ENCODE data around the gene EFCAB6. TPM values are rescaled to one million over a fixed set of nuclear protein-coding genes. Genes with fewer than 3 reads are reported as not detected.
A peak's percentile ranks its signal among the peaks of the same experiment; 100 is the strongest.

Gene EFCAB6
- total and polyA plus RNA-seq, 2 of the 4 experiments (the other 2 are of a cell fraction): 0.44 to 1.1 TPM

GRCh38 chr22:43529461-43529860 lies 282.6 kb downstream of the EFCAB6 start:
- no peak overlapping the region for H3K18ac ChIP-seq (ENCODE audit: low read depth, low read length)
- POLR2A ChIA-PET (ENCODE audit: unreplicated experiment): no interaction called here
- no peak overlapping the region for H3K14ac ChIP-seq (replicated peaks; ENCODE audit: low read depth, low read length)
- H3K27me3 ChIP-seq (ENCODE audit: control insufficient read depth, insufficient read depth, low read length): no peaks in the 10 kb centered on the region
- no peaks in the 10 kb centered on the region for H3K36me3 ChIP-seq (ENCODE audit: control insufficient read depth, insufficient read depth, low read length)
- H2BK5ac ChIP-seq (ENCODE audit: low read depth, low read length, poor library complexity, severe bottlenecking): no peak overlapping the region
- H3K23ac ChIP-seq (ENCODE audit: low read depth, low read length): no peak overlapping the region
- H3K4ac ChIP-seq (ENCODE audit: low read depth, low read length): no peak overlapping the region
- ATAC-seq (ENCODE audit: low read depth) (no peak), DNase-seq (no peak)
- dilution Hi-C loops (cut with HindIII; ENCODE audit: low sequenced_read_pairs, unreplicated experiment) (no loop called here), in situ Hi-C loops (cut with MboI; ENCODE audit: low sequenced_read_pairs) (no loop called here), intact Hi-C loops (cut with micrococcal nuclease) (no loop called here)
- H4K20me1 ChIP-seq (ENCODE audit: insufficient read depth, low read length): no peaks in the 10 kb centered on the region
- H3K9me3 ChIP-seq (ENCODE audit: control insufficient read depth, insufficient read depth, low read length): no peaks in the 10 kb centered on the region
- BruUV-seq (replicated peaks): no TSS peak
- peak overlapping the region; percentile 21 for H2AFZ ChIP-seq (replicated peaks; ENCODE audit: low read length, poor library complexity)
- CTCF ChIA-PET: no interaction called here
- H3K56ac ChIP-seq (ENCODE audit: extremely low read depth, insufficient read depth, low read length): no peak overlapping the region
- no peak overlapping the region for H4K8ac ChIP-seq (ENCODE audit: low read depth in 2 of 2, low read length in 2 of 2)
- no peak overlapping the region for H2BK20ac ChIP-seq (ENCODE audit: low read depth, low read length)
- no peak overlapping the region for H2BK15ac ChIP-seq (ENCODE audit: low read depth, low read length)
- no peak overlapping the region for H2AK5ac ChIP-seq (ENCODE audit: low read depth, low read length)
- H4K5ac ChIP-seq (ENCODE audit: low read depth, low read length): no peak overlapping the region
- no peak overlapping the region for H4K91ac ChIP-seq (ENCODE audit: insufficient read depth, low read depth, low read length)
- no CpG with 5 or more reads among the region's 2 CpGs for WGBS, 2 experiments (ENCODE audit: extremely low coverage in 2 of 2, insufficient read length in 1 of 2)
- H3K27ac ChIP-seq (ENCODE audit: insufficient read depth, low read length): no peak overlapping the region
- H2BK120ac ChIP-seq (ENCODE audit: low read depth, low read length): no peak overlapping the region
- no peaks in the 10 kb centered on the region for H3K9me1 ChIP-seq (ENCODE audit: insufficient read depth, low read length)
- H2AK9ac ChIP-seq (replicated peaks; ENCODE audit: low read depth, low read length, poor library complexity): no peak overlapping the region
- H3K4me2 ChIP-seq (ENCODE audit: low read depth, low read length): no peak overlapping the region
- H3K4me3 ChIP-seq (ENCODE audit: insufficient read depth, low read depth, low read length): no peak overlapping the region
- no peaks in the 10 kb centered on the region for H3K4me1 ChIP-seq (ENCODE audit: control insufficient read depth, insufficient read depth, low read length)
- TF ChIP-seq RAD21 (IDR thresholded peaks at IDR 0.05; ENCODE audit: low read length) (no peak), MAFK (IDR thresholded peaks at IDR 0.05; ENCODE audit: low read depth, low read length) (no peak), FOS (IDR thresholded peaks at IDR 0.05; ENCODE audit: low read depth, low read length) (no peak), NFE2L2 (IDR thresholded peaks at IDR 0.05; ENCODE audit: low read depth, low read length) (no peak), CEBPB (IDR thresholded peaks at IDR 0.05; ENCODE audit: low read depth, low read length) (no peak), ELK1 (IDR thresholded peaks at IDR 0.05; ENCODE audit: borderline replicate concordance, low read depth, low read length) (no peak), MAZ (IDR thresholded peaks at IDR 0.05; ENCODE audit: borderline replicate concordance, low read depth, low read length) (no peak), MXI1 (IDR thresholded peaks at IDR 0.05; ENCODE audit: borderline replicate concordance, low read depth, low read length) (no peak), USF2 (IDR thresholded peaks at IDR 0.05; ENCODE audit: low read depth, low read length) (no peak), POLR2A (IDR thresholded peaks at IDR 0.05; ENCODE audit: low read depth, low read length) (no peak), RCOR1 (IDR thresholded peaks at IDR 0.05; ENCODE audit: insufficient replicate concordance, low read length) (no peak), BHLHE40 (IDR thresholded peaks at IDR 0.05; ENCODE audit: low read depth, low read length) (no peak), SMC3 (IDR thresholded peaks at IDR 0.05; ENCODE audit: low read depth, low read length) (no peak), CTCF (conservative IDR thresholded peaks at IDR 0.05; ENCODE audit: low read depth, low read length) (no peak)
- no peak overlapping the region for H3K9ac ChIP-seq (ENCODE audit: low read depth, low read length)
- H3K79me1 ChIP-seq (ENCODE audit: low read depth in 1 of 2, low read length in 2 of 2): no peaks in the 10 kb centered on the region
